Fibroblast of skin of left biceps (primary cell): ENCODE data around the gene TOB2.
A peak's percentile ranks its signal among the peaks of the same experiment; 100 is the strongest.

Source experiments
- DNase-seq, 2 experiments: peaks; one replicate each; pipeline ENCODE4 v3.0.0-alpha.2; 2013; ENCODE audit warnings: low read depth in 2 of 2

The TOB2 gene, protein sequence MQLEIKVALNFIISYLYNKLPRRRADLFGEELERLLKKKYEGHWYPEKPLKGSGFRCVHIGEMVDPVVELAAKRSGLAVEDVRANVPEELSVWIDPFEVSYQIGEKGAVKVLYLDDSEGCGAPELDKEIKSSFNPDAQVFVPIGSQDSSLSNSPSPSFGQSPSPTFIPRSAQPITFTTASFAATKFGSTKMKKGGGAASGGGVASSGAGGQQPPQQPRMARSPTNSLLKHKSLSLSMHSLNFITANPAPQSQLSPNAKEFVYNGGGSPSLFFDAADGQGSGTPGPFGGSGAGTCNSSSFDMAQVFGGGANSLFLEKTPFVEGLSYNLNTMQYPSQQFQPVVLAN

DNA sequence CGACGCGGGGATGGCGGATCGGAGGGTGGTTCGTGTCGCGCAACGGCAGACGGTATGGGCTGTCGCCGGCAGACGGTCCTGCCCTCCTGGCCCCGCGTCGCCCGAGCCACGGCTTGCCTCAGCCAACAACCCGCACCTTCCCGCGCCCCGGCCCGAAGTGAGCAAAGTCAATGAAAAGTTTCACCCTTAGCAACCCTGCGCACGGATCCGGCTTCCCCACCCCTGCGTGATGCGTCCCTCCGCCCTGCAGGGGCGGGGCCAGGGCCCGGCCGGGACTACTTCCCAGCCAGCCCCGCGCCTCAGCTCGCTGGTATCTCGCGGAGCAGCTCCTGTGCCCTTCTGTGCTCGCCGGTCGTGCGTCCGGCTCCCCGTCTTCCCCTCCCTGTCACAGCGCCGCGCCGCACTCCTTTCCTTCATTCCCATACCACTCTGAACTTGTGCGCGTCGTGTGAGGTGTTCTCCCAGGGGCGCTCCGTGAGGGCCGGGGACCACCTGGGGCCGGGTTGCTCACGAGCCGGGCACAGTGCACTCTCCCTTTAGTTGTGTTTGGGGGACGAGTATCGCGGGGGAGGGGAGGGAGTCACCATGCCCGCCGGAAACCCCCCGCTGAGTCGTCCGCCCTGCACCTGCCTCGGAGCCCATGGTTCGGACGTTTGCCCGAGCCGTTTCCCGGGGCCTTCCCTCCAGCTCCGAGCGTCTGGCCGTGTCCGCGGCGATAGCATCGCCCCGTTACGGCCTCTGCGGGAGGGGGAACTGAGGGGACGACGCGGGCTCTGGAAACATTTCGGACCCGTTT lies at the start of gene TOB2:
TOB2 (minus strand) TSS at position 163 of the 796 bp plus-strand sequence. CDS start 9,456 bp downstream, outside the sequence.
- DNase-seq: peak; percentile 88 to 89

DNA sequence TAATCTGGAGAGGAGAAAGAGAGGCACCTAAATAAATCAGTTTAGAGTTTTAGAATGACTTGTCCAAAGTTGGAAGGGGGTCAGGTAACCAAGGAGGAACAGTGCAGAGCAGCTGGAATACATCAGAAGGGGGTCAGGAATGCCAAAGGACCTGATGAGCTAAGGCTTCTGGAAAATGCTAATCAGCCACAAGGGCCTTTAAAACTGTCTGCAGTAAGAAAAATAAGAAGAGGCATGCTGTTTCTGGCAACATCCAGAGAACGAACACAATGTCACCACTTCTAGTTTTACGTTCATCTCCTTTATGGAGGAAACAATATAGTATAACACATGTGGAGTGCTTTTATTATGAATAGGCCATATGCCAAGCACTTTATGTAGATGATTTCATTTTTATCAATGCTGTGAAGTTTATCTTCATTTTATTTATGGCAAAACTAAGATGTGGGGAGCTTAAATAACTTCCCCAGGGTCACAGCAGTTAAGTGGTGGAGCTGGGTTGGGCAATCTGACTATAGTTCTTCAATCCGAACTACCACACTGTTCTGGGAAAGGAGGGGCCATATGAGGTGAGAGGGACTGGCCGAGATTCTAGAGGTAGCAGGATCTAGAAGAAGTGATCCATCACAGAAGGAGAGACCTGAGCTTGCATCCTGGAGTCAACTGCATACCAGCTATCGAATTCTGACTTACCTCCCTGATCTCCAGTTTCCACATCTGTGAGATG lies 44.9 kb upstream of the TOB2 start:
- peak in 1 of 2 experiments; percentile 16 for DNase-seq

DNA sequence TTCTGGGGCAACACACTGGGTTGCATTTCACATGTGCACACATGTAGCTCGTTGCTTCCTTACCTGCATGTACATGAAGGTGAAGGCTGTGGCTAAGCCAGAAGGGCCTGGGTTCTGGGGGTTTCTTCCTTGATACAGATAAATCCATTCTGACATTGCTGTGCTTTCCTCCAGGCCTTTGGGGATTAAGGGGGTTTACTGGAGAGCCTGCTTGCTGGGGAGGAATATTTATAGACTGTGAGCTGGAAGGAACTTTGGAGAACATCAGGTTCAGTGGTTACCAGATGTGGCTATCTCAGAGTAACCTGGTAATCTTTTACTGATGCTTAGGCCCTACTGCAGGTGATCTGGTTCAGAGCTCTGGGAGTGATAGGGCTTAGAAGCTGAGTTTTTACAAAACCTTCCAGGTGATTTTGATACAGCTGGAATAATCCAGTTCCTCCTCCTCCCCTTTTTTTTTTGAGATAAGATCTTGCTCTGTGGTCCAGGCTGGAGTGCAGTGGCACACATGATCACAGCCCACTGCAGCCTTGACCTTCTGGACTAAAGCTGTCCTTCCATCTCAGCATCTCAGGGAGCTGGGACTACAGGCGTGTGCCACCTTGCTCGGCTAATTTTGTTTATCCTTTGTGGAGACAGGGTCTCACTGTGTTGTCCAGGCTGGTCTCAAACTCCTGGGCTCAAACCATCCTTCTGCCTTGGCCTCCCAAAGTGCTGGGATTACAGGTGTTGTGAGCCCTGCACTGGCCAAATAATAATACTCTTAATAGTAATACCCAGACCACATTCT lies 42.2 kb upstream of the TOB2 start:
- no peak for DNase-seq

DNA sequence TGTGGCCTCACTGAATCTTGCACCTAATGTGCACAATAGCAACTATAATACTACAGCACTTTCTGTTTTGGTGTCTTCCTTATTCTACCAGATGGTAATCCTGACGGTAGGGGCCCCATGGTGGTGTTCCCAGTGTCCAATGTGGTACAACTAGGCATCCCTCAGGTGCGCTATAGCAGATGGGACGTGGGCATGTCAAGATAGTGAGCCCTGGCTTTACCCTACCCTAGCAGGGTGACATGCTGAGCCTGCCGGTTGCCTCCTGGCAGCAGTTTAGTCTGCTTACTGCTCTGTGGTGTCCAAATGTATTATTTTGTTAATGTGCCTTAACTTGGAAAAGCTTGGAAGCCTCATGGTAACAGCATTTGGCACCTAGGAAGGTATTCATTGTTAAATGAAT lies 41.5 kb upstream of the TOB2 start:
- no peak for DNase-seq

DNA sequence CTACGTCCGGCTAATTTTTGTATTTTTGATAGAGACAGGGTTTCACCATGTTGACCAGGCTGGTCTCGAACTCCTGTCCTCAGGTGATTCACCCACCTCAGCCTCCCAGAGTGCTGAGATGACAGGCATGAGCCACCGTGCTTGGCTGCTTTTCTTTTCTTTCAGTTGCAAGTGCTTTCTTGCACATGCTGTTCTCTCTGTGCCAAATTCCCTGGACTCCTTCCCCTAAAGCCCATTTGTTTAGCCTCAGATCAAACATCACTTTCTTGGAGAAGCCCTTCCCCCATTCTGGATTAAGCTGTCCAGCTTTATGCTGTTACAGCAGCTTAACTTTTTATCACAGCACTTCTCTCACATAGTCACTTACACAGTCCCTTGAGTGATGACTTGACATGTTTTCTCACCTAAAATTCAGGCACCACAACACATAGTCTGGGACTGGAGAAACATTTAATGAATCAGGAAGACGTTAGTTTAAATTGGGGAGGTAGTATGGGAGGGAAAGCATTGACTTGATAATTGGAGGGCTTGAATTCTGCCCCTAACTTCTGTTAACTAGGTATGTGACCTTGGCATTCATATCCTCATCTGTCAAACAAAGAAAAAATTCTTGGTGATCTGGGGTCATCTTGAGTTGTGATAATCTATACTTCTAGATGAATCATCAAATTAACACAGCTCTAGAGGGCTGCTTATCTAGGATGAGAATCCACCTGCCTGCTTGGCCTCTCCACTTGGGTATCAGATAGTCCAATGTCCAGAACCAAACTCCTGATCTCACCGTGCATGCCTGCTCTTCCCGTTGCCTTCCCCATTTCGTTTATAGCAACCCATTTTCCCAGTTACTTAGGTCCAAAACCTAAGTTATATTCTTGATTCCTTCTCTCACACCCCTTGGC lies 40.7 kb upstream of the TOB2 start:
- DNase-seq: no peak

DNA sequence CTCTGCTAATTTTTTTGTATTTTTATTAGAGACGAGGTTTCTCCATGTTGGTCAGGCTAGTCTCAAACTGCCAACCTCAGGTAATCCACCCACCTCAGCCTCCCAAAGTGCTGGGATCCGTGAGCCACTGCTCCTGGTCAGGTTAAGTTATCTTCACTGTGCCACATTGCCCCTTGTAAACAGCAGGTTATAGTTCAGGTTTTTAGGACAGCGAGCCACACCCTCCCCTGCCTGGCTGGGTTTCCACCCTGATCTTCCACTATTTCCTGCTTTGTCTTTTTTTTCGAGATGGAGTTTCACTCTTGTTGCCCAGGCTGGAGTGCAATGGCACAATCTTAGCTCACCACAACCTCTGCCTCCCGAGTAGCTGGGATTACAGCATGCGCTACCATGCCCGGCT lies 38.4 kb upstream of the TOB2 start:
- DNase-seq: no peak

DNA sequence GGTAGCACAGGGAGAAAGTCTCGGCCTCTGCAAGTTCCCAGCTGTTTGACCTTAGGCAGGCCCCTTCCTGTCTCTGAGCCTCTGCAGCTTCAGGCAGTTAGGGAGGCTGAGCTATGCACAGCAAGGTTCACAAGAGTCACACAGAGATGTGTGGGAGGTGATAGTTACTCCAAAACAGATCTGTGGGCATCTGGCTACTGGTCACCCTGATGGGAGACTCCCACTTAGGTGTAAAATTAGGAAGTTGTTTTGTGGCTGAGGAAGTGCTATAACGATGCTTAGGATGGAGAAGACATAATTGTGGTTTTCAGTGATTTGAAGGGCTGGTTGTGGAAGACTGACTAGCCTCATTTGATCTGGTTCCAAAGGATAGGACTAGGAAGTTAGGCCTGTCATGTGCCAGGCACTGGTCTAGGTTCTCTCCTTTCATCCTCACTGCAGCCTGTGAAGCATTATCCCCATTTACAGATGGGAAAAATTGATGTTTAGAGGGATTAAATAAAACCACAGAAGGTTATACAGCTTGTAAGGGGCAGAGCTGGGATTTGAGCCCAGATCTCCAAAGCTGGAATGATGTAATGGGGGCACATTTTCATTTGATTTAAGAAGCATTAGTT lies 35.8 kb upstream of the TOB2 start:
- DNase-seq: no peak

DNA sequence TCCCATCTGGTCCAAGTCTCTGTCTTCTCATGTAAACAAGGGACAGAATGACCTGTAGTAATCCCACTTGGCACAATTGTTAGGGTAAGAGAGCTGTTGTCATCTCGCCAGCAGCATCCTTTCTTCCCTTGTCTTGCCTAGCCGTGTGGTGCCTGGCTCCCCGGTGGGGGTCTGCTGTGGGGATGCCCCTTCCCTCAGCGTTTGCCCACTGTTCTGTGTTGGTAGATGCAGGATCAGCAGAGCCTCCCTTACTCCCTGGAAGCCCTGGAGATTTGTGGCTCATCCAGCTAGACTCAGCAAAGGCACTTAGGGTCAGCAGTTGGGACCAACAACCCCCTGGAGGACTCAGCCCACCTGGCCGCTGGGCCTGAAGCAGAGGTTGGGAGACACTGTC lies 35.3 kb upstream of the TOB2 start:
- no peak for DNase-seq

DNA sequence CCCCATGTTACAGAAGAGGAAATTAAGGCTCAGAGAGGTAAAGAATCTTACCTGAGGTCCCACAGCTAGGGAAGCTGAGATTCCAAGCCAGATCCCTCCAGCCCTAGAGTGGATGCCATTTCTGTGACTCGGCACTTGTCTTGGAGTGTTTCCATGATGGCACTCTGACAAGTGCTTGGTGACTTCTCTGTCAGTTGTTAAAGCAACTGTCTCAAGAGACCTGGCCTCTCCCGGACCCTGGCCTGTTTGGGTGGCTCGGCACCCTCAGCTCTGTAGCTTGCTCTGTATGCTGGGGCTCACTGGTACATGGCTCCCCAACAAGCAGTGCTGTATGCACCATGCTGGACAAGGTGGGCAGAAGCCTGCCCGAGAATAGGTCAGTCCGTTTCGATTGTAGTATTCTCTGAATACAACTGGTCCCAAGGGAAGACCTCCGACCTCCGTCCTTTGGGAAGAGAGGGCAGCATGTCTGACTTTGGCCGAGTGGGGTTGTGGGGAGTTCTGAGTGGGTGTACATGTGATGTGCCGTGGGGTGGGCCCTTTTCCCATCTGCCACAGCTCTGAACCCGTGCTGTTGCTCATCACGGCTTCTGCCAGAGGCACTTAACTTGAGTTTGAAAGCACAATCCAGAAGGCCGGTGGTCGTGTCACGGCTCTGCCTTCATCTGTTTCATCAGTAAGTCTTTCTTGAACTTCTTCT lies 34.7 kb upstream of the TOB2 start:
- no peak for DNase-seq

DNA sequence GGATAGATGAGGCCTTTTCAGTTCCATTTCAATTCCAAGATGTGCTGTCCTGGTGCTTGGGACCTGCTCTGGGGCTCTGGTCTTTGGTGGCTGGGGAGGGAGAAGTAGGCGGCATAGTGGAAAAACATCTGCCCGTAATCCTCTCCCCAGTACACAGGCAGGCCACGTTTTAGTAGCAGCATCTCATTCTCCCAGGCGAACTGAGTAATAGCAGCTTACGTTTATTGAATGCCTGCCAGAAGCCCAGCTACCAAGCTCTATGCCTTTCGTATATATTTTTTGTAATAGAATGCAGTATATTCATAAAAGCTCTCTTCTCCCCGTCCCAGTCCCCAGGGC lies 33.8 kb upstream of the TOB2 start:
- DNase-seq: no peak

DNA sequence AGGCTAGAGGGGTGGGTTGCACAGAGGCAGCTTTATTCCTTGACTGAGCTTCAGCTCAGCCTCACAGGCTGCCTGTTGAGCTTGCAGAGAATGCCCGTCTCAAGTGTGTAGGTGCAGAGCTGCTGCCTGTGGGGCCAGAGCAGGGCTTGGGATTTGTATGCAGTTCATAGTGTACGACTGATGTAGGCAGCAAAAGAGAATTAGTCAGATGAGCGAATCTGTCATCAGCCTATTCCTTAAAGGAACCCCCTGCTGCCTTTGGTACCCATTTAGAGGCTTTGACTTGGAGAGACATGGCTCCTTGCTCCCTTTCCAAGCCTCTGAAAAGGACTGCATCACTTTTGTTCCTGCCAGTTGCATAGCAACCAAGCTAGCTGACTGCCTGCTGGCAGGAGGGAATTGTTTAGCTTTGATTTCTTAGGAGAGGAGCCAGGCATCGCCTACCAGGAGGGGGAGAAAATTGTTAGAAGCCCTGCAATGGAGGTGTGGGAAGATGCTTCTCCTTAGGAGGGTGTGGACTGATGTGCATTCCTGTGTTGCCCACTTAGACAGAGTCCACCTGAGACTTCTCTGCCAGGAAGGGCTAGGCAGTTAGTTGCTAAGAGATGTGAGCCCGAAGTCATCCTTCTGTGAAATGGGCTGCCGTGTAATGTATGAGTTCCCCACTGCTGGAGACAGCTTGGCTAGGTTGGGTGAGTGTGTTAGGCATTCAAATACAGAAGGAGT lies 33.2 kb upstream of the TOB2 start:
- no peak for DNase-seq

DNA sequence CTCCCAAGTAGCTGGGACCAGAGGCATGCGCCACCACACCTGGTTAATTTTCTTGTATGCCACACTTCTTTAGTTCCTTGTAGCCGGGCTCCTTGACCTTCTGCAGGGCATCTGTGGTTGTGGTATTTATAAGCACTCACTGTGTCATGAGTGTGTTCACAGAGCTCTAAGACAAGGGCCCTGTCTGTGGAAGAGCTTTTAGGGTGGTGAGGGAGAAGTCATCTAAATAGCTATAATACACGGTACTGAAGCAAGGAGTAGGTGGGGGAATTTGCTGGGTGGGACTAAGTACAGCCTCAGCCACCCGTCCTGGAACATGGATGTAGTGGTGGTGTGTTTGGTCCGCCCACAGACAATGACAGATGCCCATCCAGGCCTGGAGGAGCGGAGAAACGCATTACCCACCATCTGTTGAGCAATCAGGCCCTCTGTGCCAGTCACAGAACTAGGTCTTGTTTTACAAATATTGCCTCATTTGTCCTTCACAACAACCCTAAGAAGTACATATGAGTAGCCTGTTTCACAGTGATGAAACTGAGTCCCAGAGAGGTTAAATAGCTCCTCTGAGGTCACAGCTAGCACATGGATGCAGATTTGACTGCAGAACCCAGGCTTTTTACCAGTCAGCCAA lies 32.4 kb upstream of the TOB2 start:
- no peak for DNase-seq

DNA sequence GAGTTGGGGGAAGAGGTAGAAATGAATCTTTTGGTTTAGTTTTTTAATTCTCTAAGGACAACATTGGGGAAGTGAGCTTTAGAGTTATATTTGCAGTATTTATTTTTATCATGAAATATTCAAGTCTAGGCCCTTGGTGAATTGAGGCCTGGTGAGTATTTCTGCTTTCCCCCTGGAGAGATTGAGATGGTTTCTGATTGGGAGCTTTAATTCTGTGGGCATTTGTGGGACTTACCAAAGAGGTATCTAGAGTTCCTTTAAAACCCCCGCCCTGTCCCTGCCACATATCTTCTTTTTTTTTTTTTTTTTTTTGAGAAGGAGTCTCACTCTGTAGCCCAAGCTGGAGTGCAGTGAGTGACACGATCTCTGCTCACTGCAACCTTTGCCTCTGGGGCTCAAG lies 31.9 kb upstream of the TOB2 start:
- DNase-seq: no peak

DNA sequence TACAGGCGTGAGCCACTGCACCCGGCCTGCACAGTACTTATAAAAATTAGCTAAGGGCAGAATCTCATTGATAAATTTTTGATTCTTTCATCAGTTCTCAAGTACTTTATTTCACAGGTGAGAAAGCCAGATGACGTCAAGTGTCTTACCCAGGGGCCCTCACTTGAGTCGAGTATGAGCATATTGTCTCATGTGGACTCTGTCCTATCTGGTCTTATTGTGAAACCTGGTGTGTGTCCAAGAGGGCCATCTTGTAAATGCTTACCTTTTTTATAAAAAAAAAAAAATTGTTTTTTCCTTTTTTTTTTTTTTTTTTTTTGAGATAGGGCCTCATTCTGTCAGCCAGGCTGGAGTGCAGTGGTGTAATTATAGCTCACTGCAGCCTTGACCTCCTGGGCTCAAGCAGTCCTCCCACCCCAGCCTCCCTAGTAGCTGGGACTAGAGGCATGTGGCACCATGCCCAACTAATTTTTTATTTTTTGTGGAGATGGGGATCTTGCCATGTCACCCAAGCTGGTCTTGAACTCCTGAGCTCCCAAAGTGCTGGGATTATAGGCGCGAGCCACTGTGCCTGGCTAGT lies 28.4 kb upstream of the TOB2 start:
- no peak for DNase-seq

DNA sequence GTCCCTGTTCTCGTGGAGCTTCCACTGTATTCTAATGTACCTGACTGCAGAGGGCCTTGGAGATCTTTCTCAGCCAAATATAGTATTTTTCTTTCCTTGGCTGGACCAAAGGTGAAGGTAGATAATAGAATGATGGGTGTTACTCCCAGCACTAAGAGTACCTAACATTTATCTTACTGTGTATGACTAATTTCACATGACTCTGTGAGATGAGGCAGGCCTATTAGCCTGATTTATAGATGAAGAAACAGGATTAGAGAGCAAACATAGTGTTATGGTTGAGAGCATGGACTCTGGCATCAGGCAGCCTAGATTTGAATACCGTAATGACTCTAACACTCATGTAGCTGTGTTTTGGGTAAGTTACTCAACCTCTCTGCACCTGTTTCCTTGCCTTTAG lies 25.0 kb upstream of the TOB2 start:
- no peak for DNase-seq

DNA sequence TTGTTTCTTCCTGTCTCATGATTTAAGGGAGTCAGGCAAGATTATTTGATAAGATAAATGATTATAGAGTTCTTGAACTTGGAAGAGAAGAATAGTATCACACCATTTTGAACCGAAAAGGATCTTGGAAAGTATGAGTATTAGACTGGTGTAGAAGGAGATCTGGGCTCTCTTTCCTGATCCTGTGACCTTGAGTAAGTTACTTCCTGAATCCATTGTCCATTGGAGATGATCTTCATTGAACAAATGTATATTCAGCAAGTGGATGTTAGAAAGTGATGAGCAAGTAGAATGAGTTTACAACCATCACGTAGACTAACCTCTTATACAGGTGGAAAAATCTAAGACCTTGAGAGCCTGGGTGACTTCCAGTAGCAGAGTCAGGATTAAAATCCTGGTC lies 24.3 kb upstream of the TOB2 start:
- no peak for DNase-seq

DNA sequence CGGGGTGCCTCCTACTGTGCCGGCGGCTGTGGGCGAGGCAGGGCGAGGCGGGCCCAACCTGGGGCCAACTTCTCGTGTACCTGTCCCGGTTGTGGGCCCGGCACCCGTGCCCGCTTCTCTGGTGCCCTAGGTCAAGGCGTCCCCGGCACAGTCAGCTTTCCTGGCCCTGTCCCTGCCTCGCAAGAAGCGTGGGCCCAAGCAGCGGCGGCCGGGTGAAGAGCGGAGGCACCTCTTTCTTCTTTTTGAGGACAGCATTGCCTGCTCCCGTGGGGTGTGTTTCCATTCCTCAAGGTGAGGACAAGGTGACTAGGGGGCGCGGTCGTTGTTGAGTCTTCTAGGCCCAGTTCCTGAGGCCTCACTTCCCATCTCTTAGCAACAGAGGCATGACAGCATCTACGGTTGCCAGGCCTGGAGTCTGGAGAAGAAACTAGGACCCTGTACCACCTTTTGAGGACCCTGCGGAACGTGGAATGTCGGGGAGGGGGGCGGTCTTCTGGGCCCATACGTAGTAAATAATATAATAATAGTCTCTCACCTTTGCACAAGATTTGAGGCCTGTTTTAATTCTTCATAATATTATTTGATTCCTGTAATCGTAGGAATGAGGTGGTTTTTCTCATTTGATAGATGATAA lies 22.7 kb upstream of the TOB2 start:
- DNase-seq: no peak
